Measurements from ENCODE around the gene MYLK2.

GRCh38 chr20:31835977-31836852 is 17.1 kb downstream of the MYLK2 start:
- TF ChIP-seq CTCF (IDR thresholded peaks at IDR 0.05) = no peak
- TF ChIP-seq POLR2A (IDR thresholded peaks at IDR 0.05; ENCODE audit: low read depth) = no peak
- peak; percentile 57 to 58 for TF ChIP-seq POLR2AphosphoS5 (IDR thresholded peaks at IDR 0.05)
- TF ChIP-seq EP300 (IDR thresholded peaks at IDR 0.05) = no peak

All from esophagus muscularis mucosa (tissue), 4 donors.